Stomach smooth muscle (tissue), 2 donors: ENCODE data around the gene TAPT1.

ENCODE experiments used
- H3K27ac ChIP-seq: one replicate; pipeline ENCODE4 v1.7.0; 2013; ENCODE audit warnings: mild to moderate bottlenecking, low read length, inconsistent platforms
- H3K27me3 ChIP-seq, 2 donors: one replicate each; pipeline ENCODE4 v1.7.0; 2013; ENCODE audit warnings: low read length in 2 of 2; ENCODE audit not compliant: insufficient read depth in 2 of 2, control insufficient read depth in 1 of 2
- H3K36me3 ChIP-seq, 2 donors: one replicate each; pipeline ENCODE4 v1.7.0; 2013; ENCODE audit warnings: low read length in 2 of 2; ENCODE audit not compliant: control insufficient read depth in 2 of 2, insufficient read depth in 2 of 2
- H3K4me1 ChIP-seq: one replicate; pipeline ENCODE4 v1.7.0; 2013; ENCODE audit warnings: low read length; ENCODE audit not compliant: control insufficient read depth, insufficient read depth
- H3K4me3 ChIP-seq, 2 donors: one replicate each; pipeline ENCODE4 v1.7.0; 2013; ENCODE audit warnings: low read length in 2 of 2
- H3K9ac ChIP-seq, 2 donors: one replicate each; pipeline ENCODE4 v1.7.0; 2013; ENCODE audit warnings: low read length in 2 of 2, mild to moderate bottlenecking in 1 of 2
- H3K9me3 ChIP-seq, 2 donors: one replicate each; pipeline ENCODE4 v1.7.0; 2013; ENCODE audit warnings: low read length in 2 of 2; ENCODE audit not compliant: control insufficient read depth in 2 of 2
- donor health status: healthy.
- donor health status: Pancreatic carcinoma.

The TAPT1 gene

DNA sequence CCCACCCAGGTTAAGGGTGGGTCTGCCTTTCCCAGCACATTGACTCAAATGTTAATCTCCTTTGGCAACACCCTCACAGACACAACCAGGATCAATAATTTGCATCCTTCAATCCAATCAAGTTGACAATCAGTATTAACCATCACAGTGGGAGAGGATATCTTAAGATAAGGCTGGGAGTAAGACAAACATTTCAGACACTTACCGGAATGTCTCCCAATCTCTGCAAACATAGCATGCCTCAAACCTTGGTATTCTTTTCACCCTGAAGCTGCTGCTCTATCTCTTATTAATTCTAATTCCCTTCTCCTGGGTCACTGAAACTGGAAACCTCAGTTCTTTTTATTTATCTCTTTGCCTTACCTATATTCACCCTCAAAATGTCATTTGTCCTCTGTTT lies 19.0 kb upstream of the TAPT1 start:
- H3K36me3 ChIP-seq: no peaks in the 10 kb centered on the region
- H3K9ac ChIP-seq: no peak overlapping the region
- no peaks in the 10 kb centered on the region for H3K4me1 ChIP-seq
- H3K9me3 ChIP-seq: peaks cover 0 to 3% of the 10 kb centered on the region in 2 donors
- H3K4me3 ChIP-seq: no peak overlapping the region
- H3K27ac ChIP-seq: no peak overlapping the region
- no peaks in the 10 kb centered on the region for H3K27me3 ChIP-seq

GRCh38 chr4:16243285-16243684 lies 17.0 kb upstream of the TAPT1 start:
- Histone ChIP-seq H3K27me3 (no peaks in the 10 kb centered on the region), H3K9me3 (peaks cover 0 to 3% of the 10 kb centered on the region in 2 donors), H3K4me3 (no peak overlapping the region), H3K27ac (no peak overlapping the region), H3K9ac (no peak overlapping the region), H3K36me3 (no peaks in the 10 kb centered on the region), H3K4me1 (no peaks in the 10 kb centered on the region)

- no peak overlapping the region for H3K4me3 ChIP-seq
- H3K27ac ChIP-seq: no peak overlapping the region
- no peaks in the 10 kb centered on the region for H3K4me1 ChIP-seq
- H3K27me3 ChIP-seq: no peaks in the 10 kb centered on the region
- no peak overlapping the region for H3K9ac ChIP-seq
- H3K36me3 ChIP-seq: no peaks in the 10 kb centered on the region
- H3K9me3 ChIP-seq: peaks cover 0 to 3% of the 10 kb centered on the region in 2 donors
These were observed 14.0 kb upstream of the TAPT1 start for GRCh38 chr4:16240300-16240699.

- no peak overlapping the region for H3K9ac ChIP-seq
- H3K4me1 ChIP-seq: no peaks in the 10 kb centered on the region
- no peak overlapping the region for H3K27ac ChIP-seq
- no peak overlapping the region for H3K4me3 ChIP-seq
- H3K9me3 ChIP-seq: peaks cover 0 to 3% of the 10 kb centered on the region in 2 donors
- no peaks in the 10 kb centered on the region for H3K36me3 ChIP-seq
- H3K27me3 ChIP-seq: no peaks in the 10 kb centered on the region
These were observed 12.8 kb upstream of the TAPT1 start for GRCh38 chr4:16239086-16239485.

- Histone ChIP-seq H3K36me3 (no peaks in the 10 kb centered on the region), H3K4me3 (no peak overlapping the region), H3K9ac (no peak overlapping the region), H3K27me3 (no peaks in the 10 kb centered on the region), H3K9me3 (peaks cover 0 to 3% of the 10 kb centered on the region in 2 donors), H3K27ac (no peak overlapping the region), H3K4me1 (no peaks in the 10 kb centered on the region)
These were observed 12.1 kb upstream of the TAPT1 start for GRCh38 chr4:16238327-16238726.

DNA sequence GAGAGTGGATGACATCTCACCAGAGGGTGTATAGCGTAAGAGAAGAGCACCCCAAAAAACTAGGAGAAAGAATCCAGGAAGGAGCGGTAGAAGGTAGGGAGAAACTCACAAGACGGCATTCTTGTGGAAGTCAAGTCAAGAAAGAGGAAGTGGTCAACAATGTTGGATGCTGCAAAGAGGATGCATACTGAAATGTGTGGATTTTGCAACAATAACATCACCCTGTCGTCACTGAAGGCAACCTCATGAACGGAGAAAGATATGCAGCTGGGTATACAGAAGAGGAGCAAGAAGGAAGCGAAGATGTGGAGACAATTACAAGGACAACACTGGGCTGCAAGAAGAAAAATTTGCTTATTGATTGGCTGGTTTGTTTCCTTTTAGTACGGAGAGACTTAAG lies 11.4 kb upstream of the TAPT1 start:
- no peaks in the 10 kb centered on the region for H3K36me3 ChIP-seq

DNA sequence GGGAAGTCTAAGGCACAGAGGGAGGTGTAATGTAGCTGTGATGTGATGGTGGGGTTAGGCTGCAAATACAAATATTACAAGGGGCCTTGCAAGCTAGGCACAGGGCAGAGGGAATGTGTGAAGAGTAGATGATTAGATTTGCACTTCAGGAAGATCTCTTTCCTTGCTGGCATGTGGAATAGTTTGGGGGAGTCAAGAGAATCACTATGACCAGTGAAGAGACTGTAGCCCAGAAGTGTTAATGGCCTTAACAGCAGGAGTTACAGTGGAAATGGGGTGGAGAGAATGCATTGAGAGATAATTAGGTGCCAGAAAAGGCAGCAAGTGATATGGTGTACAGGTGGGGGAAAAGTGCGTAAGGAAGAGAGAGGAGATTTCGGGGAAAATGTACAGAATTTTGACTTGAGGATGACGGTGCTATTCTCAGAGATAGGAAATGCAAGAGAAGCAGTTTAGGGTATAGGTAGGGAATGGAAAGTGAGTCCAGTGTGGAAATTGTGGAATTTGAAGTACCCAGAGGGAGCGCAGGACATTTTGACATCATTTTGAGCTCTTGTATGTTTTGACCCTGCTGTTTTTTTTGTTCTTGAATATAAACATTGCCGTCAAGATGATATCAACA lies 10.2 kb upstream of the TAPT1 start:
- no peaks in the 10 kb centered on the region for H3K4me1 ChIP-seq
- no peak overlapping the region for H3K27ac ChIP-seq
- H3K9me3 ChIP-seq: no peaks in the 10 kb centered on the region
- no peaks in the 10 kb centered on the region for H3K36me3 ChIP-seq
- H3K4me3 ChIP-seq: no peak overlapping the region
- H3K27me3 ChIP-seq: no peaks in the 10 kb centered on the region
- no peak overlapping the region for H3K9ac ChIP-seq

More for the DNA sequence above, 11.4 kb upstream of the TAPT1 start:
- no peak overlapping the region for H3K4me3 ChIP-seq
- H3K9ac ChIP-seq: no peak overlapping the region
- H3K27me3 ChIP-seq: no peaks in the 10 kb centered on the region
- no peak overlapping the region for H3K27ac ChIP-seq
- H3K4me1 ChIP-seq: no peaks in the 10 kb centered on the region
- H3K9me3 ChIP-seq: no peaks in the 10 kb centered on the region

DNA sequence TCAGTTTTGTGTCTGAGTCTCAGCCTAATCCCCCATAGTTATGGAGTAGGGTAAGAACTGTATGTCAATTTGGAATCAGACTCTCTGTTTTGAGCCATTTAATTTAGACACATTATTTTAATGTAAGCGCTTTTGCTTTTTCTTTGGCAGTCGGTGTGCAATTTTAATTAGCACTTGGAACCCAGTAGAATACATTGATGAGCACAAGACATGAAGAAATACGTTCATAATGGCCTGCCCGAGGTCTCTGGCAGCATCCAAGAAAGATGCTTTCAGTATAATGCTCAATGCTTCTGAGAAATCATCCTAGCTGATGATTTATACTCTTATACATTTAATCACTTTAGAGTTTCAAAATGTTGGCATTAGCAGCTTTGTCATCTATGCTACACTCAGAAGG lies 8.9 kb upstream of the TAPT1 start:
- Histone ChIP-seq H3K9me3 (no peaks in the 10 kb centered on the region), H3K27ac (no peak overlapping the region)

DNA sequence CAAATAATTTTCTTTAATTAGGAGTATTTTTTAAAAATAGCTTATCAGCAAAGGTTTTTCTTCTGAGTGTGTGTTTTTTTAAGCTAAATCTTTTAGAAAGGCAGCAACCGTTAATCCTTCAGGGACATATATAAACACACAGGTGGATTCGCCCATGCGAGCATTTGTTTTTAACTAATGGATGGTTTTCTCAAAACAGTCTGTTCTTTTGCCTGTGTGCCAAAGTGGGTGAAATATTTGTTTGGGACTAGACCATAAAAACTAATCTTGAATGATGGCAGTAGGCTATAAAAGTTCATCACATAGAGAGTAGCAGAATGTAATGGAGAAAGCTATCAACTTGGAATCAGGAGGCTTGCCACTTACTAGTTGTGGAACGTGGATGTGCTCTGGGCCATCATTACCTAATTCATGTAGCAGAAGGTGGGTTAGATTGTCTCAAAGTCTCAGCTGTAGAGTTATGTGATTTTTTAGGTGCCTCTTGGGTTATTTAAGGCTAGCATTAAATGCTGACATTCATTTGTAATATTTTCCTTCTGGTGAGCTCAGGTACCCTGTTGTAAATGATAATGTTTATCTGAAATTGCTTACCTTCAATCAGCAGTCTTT lies 7.4 kb upstream of the TAPT1 start:
- no peaks in the 10 kb centered on the region for H3K36me3 ChIP-seq
- no peak overlapping the region for H3K9ac ChIP-seq
- H3K4me3 ChIP-seq: no peak overlapping the region
- H3K27me3 ChIP-seq: no peaks in the 10 kb centered on the region
- H3K27ac ChIP-seq: no peak overlapping the region
- no peaks in the 10 kb centered on the region for H3K9me3 ChIP-seq
- no peaks in the 10 kb centered on the region for H3K4me1 ChIP-seq

More for the DNA sequence above, 8.9 kb upstream of the TAPT1 start:
- H3K36me3 ChIP-seq: no peaks in the 10 kb centered on the region
- no peak overlapping the region for H3K9ac ChIP-seq
- H3K4me3 ChIP-seq: no peak overlapping the region
- H3K27me3 ChIP-seq: no peaks in the 10 kb centered on the region
- no peaks in the 10 kb centered on the region for H3K4me1 ChIP-seq

DNA sequence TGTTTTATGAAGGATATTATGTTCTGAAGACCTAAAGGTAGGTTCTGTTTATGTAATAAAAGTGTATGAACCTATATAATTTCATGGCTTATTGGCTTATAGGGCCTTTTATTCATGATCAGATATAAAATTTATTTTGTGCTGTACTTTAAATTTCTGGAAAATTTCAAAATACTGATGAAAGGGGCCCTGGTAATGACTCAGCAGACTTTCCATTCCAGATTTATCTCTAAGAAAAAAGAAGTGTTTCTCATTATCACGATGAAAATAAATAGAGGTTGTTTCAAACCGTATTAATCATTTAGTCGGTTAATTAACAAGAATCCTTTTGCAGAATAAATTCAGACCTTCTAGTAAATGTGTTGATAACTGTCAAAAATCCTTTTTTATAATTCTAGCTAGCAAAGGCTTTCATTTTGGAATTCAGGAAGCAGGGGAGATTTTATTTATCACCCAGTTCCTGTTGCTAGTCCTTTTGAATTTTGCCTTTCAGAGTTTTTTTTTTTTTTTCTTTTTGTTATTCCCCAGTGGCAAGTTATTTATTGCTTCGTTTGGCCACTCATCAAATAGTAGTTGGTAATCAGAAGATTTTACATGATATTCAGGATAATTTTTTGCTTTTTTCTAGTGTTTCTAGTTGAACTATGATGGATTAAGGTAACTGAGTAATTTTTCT lies 5.4 kb upstream of the TAPT1 start:
- Histone ChIP-seq H3K4me3 (no peak overlapping the region), H3K27me3 (no peaks in the 10 kb centered on the region), H3K9ac (no peak overlapping the region), H3K27ac (no peak overlapping the region), H3K9me3 (no peaks in the 10 kb centered on the region), H3K36me3 (no peaks in the 10 kb centered on the region), H3K4me1 (no peaks in the 10 kb centered on the region)

- Histone ChIP-seq H3K27ac (no peak overlapping the region), H3K4me3 (no peak overlapping the region), H3K9ac (no peak overlapping the region), H3K9me3 (no peaks in the 10 kb centered on the region), H3K36me3 (no peaks in the 10 kb centered on the region), H3K4me1 (no peaks in the 10 kb centered on the region), H3K27me3 (no peaks in the 10 kb centered on the region)
These were observed 4.0 kb upstream of the TAPT1 start for GRCh38 chr4:16230308-16230707.
